Lower lobe of right lung (tissue), 2 donors: ENCODE data around the gene MCU. TPM values are rescaled to one million over a fixed set of nuclear protein-coding genes. Genes with fewer than 3 reads are reported as not detected.

Experiments
- ATAC-seq, 2 donors: fragments of 200-7000 bp; cut with Tn5 transposase; one replicate each; pipeline ENCODE4 v1.9.1; 2020 to 2022; ENCODE audit warnings: mild to moderate bottlenecking in 2 of 2, moderate library complexity in 2 of 2
- DNase-seq: peaks from one replicate; pipeline ENCODE4 v3.0.0-alpha.2; 2020
- H3K27ac ChIP-seq: fragments of 200-600 bp; one replicate; pipeline ENCODE4 v1.8.0; 2022
- H3K27me3 ChIP-seq: fragments of 200-600 bp; one replicate; pipeline ENCODE4 v1.8.0; 2022; ENCODE audit warnings: low read depth
- H3K36me3 ChIP-seq: fragments of 200-600 bp; one replicate; pipeline ENCODE4 v1.8.0; 2022; ENCODE audit warnings: mild to moderate bottlenecking
- H3K4me1 ChIP-seq: fragments of 200-600 bp; one replicate; pipeline ENCODE4 v1.8.0; 2022
- H3K4me3 ChIP-seq: fragments of 200-600 bp; one replicate; pipeline ENCODE4 v1.8.0; 2022; ENCODE audit warnings: mild to moderate bottlenecking
- H3K9me3 ChIP-seq: fragments of 200-600 bp; one replicate; pipeline ENCODE4 v1.8.0; 2022
- intact Hi-C: fragments of 100-400 bp; cut with DNase I; formaldehyde crosslinking; loops from one replicate; pipeline ENCODE4 v1.11.0; 2022
- total RNA-seq: library from RNA; stranded (reverse); fragmentation: NEBNext Ultra II Directional; extraction: Animal tissue kit (Norgen Biotek cat#: 25700); gene quantifications from one replicate; pipeline ENCODE4 v1.2.1, GENCODE V29; 2021
- TF ChIP-seq, protein P1 (sequence below): fragments of 200-600 bp; IDR thresholded peaks from one replicate; pipeline ENCODE4 v1.8.0; 2022; ENCODE audit warnings: antibody characterized with exemption, mild to moderate bottlenecking
- donor health status: DM: no; HTN: yes; CAD: no; lungs with severe emphysema.

Gene MCU
- total RNA-seq, 1 donor from 2014 or later: 24.2 TPM

DNA sequence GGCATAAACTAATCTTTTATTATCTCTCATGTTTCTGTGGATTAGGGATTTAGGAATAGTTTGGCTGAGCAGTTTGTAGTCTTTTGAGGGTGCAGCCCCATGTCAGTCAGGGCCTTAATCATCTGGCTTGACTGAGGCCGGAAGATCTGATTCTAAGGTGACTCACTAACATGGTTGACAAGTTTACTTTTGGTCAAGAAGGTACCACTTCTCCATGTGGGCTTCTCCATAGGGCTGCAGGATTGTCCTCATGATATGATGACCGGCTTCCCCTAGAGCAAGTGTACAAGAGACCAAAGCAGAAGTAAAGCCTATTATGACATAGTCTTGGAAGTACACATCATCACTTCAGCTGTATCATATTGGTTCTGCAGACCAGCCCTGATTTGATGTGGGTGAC lies 155.7 kb downstream of the MCU start:
- Histone ChIP-seq H3K4me3 (no peak overlapping the region), H3K4me1 (no peaks in the 10 kb centered on the region), H3K27me3 (no peaks in the 10 kb centered on the region), H3K27ac (no peak overlapping the region), H3K36me3 (no peaks in the 10 kb centered on the region), H3K9me3 (no peaks in the 10 kb centered on the region)
- DNase-seq: no peak
- TF ChIP-seq, protein P1, sequence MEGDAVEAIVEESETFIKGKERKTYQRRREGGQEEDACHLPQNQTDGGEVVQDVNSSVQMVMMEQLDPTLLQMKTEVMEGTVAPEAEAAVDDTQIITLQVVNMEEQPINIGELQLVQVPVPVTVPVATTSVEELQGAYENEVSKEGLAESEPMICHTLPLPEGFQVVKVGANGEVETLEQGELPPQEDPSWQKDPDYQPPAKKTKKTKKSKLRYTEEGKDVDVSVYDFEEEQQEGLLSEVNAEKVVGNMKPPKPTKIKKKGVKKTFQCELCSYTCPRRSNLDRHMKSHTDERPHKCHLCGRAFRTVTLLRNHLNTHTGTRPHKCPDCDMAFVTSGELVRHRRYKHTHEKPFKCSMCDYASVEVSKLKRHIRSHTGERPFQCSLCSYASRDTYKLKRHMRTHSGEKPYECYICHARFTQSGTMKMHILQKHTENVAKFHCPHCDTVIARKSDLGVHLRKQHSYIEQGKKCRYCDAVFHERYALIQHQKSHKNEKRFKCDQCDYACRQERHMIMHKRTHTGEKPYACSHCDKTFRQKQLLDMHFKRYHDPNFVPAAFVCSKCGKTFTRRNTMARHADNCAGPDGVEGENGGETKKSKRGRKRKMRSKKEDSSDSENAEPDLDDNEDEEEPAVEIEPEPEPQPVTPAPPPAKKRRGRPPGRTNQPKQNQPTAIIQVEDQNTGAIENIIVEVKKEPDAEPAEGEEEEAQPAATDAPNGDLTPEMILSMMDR: no peak
- intact Hi-C loops: no loop called here
- peak; percentile 74 to 80 for ATAC-seq

DNA sequence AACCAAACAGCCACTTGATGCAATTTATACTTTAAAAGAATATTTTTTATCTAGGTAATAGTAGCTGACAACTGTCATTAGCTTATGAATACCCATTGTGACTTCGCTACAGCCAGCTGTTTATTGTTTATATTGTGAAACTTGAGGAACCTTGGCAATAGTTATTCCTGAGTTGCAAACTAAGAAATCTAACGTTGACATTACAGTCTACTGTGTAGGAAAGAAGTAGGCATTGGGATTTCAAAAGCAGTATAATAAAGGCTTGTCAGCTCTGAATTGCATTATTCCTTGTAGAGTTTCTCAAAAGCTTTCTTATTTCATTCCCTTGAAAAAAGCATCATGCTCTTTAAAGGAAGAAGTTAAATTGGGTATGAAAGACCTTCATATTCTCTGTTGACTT lies 158.9 kb downstream of the MCU start:
- TF ChIP-seq, protein P1: no peak
- Histone ChIP-seq H3K36me3 (no peaks in the 10 kb centered on the region), H3K27ac (no peak overlapping the region), H3K4me3 (no peak overlapping the region), H3K9me3 (no peaks in the 10 kb centered on the region), H3K27me3 (no peaks in the 10 kb centered on the region), H3K4me1 (no peaks in the 10 kb centered on the region)
- DNase-seq: no peak
- no peak for ATAC-seq
- intact Hi-C loops: no loop called here

DNA sequence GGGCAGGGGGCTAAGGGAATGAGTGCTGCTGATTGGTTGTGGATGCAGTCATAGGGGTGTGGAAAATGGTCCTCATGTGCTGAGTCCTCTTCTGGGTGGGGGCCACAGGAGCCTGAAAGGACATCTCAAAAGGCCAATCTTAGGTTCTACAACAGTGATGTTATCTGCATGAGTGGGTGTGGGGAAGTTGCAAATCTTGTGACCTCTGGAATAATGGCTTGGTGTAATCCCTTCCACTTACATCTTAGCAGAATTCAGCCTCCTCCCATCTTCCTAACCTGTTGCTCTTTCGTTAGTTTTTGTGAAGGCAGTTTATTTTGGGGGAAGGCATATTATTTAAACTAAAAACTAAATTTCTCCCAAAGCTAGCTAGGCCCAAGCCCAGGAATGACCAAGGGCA lies 159.6 kb downstream of the MCU start:
- Histone ChIP-seq H3K4me1 (no peaks in the 10 kb centered on the region), H3K4me3 (no peak overlapping the region), H3K27me3 (no peaks in the 10 kb centered on the region), H3K27ac (no peak overlapping the region), H3K36me3 (no peaks in the 10 kb centered on the region), H3K9me3 (no peaks in the 10 kb centered on the region)
- DNase-seq (no peak), ATAC-seq (peak in 1 of 2 donors; percentile 32)
- intact Hi-C loops: no loop called here
- TF ChIP-seq, protein P1: no peak

DNA sequence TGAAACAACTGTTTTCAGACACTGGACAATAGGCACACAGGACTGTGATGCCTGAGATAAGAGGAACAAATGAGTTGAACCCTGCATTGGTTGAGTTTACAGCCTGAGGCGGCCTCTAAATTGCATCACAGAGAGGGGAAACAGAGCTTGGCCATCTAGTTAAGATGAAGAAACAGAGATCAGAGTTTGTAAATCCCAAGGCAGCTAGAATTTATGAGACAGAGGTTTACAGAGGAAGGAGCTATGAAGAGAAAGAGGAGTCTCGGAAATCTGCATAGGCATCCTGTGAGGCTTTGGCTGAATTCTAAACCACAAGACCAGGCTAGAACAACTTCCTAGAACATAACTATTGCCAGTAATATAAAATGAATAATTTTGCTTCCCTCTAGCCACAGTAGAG lies 160.6 kb downstream of the MCU start:
- ATAC-seq (peak; percentile 25 to 41), DNase-seq (no peak)
- intact Hi-C loops: no loop called here
- no peak overlapping the region for H3K27ac ChIP-seq
- H3K4me3 ChIP-seq: no peak overlapping the region
- H3K27me3 ChIP-seq: no peaks in the 10 kb centered on the region
- H3K4me1 ChIP-seq: no peaks in the 10 kb centered on the region
- TF ChIP-seq, protein P1: no peak
- H3K9me3 ChIP-seq: no peaks in the 10 kb centered on the region
- no peaks in the 10 kb centered on the region for H3K36me3 ChIP-seq

DNA sequence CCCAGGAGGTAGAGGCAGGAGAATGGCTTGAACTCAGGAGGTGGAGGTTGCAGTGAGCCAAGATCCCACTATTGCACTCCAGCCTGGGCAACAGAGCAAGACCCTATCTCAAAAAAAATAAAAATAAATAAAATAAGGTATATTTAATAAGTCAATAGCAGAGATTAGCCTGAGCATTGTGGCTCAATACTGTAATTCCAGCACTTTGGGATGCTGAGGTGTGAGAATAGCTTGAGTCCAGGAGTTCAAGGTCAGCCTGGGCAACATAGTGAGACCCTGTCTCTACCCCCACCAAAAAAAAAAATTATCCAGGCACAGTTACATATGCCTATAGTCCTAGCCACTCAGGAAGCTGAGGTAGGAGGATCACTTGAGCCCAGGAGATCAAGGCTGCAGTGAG lies 163.2 kb downstream of the MCU start:
- DNase-seq (no peak), ATAC-seq (no peak)
- H3K9me3 ChIP-seq: no peaks in the 10 kb centered on the region
- TF ChIP-seq, protein P1: no peak
- no peak overlapping the region for H3K27ac ChIP-seq
- no peaks in the 10 kb centered on the region for H3K4me1 ChIP-seq
- no peak overlapping the region for H3K4me3 ChIP-seq
- no peaks in the 10 kb centered on the region for H3K27me3 ChIP-seq
- intact Hi-C loops: no loop called here
- H3K36me3 ChIP-seq: peaks cover 7% of the 10 kb centered on the region

DNA sequence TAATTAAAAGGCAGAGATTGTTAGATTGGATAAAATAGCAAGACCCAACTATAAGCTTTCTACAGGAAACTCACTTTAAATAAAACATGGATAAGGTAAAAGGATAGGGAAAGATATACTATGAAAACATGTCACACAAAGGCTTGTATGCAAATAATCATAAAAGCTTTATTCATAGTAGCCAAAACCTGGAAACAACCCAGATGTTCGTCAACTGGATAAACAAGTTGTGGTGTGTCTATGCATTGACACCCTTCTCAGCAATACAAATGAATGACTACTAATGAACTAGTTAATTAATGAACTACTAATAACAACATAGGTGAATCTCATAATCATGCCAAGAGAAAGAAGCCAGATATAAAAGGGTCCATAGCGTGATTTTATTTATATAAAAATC lies 163.8 kb downstream of the MCU start:
- ATAC-seq (no peak), DNase-seq (no peak)
- H3K4me1 ChIP-seq: no peaks in the 10 kb centered on the region
- no peak overlapping the region for H3K4me3 ChIP-seq
- TF ChIP-seq, protein P1: no peak
- peaks cover 13% of the 10 kb centered on the region for H3K36me3 ChIP-seq
- intact Hi-C loops: no loop called here
- H3K27ac ChIP-seq: no peak overlapping the region
- no peaks in the 10 kb centered on the region for H3K9me3 ChIP-seq
- H3K27me3 ChIP-seq: no peaks in the 10 kb centered on the region
